Mesenteric fat pad (tissue), 1 donor: ENCODE results near the gene MYO9A. TPM values are rescaled to one million over a fixed set of nuclear protein-coding genes. Genes with fewer than 3 reads are reported as not detected.
"Not testable (repeated sequence)": the region's sequence is repeated elsewhere in the genome, so short reads cannot be mapped to it uniquely, and the experiment has no call there.

ENCODE experiments used
- DNase-seq: peaks from one replicate; pipeline ENCODE4 v3.0.0-alpha.2; 2020; ENCODE audit warnings: low spot score
- total RNA-seq: library from RNA; stranded (reverse); fragmentation: NEBNext Ultra II Directional; extraction: Animal tissue kit (Norgen Biotek cat#: 25700); gene quantifications from one replicate; pipeline ENCODE4 v1.2.1, GENCODE V29; 2021
- donor health status: DM: yes; HTN: yes; CAD: no.

The MYO9A gene
- total RNA-seq, 1 donor from 2014 or later: 47.1 TPM

DNA sequence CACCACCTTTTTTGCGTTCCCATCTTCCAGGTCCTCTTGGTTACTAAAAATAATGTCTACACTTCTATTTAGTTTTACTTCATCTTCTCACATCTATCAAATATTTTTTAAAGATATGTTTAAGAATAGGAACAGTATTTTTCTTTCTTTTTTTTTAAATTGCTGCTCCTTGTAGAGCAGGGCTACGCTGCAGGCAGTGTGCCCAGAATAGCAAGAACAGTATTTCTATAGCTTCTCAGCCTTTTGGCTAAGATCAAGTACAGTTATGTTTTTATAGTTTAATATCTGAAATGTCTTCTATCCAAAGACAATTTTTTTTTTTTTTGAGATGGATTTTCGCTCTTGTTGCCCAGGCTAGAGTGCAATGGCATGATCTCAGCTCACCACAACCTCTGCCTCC is 73.0 kb downstream of the MYO9A start:
- DNase-seq: no peak

DNA sequence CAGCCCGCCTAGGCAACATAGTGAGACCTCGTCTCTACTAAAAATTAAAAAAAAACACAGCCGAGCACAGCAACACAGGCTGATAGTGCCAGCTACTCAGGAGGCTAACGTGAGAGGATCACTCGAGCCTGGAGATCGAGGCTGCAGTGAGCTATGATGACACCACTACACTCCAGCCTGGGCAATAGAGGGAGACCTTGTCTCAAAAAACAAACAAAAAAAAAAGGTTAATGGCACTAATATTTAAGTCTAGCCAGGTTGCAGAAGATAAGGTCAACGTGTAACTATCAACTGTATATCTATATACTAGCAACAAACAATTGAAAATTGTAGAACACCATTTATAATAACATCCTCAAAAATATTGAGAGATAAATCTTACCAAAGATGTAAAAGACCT is 75.1 kb downstream of the MYO9A start:
- DNase-seq: no peak

DNA sequence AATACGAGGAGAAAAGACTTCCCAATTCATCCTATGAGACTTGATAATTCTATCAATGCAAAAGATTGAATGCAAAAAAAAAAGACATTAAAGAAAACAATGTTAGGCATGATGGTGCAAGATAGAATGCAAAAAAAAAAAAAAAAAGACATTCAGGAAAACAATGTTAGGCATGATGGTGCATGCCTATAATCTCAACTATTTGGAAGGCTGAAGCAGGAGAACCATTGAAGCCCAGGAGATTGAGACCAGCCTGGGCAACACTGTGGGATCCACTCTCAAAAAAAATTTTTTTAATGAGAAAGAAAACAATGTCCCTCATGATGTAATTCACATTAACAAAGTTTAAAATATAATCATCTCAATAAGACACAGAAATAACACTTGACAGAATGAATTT is 75.9 kb downstream of the MYO9A start:
- no peak for DNase-seq

DNA sequence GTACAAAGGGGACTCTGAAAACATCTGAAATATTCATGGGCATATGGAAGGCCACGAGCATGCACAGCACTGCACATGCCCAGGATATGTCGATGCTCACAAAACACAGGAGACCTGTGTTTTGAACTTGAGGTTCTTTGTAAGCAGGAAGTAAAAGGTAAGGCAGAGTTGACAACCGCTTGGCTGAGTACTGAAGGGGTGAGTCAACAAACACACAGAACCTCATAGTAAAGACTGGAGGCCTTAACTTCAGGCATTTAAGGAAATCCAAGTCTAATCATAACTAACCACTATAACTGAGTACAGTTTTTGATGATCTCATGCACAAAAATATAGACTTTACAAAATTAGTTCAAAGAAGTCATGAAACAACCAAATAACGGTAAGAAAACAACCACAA is 80.6 kb downstream of the MYO9A start:
- no peak for DNase-seq

DNA sequence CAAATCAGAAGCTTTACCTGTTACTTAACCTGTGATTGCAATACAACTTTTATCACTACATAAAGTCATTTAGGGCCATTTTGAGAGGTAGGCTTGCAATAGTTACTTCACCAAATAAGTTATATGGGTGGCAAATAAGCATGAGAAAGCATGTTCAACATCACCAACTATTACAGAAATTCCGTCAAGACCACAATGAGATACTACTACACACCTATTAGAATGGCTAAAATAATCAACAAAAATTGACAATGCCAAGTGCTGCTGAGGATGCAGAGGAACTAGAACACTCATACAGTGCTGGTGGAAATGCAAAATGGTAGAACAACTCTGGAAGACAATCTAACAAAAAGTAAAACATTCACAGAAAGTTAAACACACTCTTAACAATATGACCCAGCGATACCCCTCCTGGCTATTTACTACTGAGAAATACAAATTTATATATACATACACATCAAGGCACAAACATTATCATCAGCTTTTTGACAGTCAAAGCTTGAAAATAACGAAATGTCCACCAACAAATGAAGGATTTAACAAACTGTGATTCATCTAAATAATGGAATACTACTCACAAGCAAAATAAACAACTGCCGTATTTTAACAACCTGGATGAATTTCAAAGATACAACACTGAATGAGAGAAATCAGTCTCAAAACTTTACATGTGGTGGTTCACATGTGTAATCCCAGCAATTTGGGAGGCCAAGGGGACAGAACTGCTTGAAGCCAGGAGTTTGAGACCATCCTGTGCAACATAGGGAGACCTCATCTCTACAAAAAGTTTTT is 82.9 kb downstream of the MYO9A start:
- no peak for DNase-seq

DNA sequence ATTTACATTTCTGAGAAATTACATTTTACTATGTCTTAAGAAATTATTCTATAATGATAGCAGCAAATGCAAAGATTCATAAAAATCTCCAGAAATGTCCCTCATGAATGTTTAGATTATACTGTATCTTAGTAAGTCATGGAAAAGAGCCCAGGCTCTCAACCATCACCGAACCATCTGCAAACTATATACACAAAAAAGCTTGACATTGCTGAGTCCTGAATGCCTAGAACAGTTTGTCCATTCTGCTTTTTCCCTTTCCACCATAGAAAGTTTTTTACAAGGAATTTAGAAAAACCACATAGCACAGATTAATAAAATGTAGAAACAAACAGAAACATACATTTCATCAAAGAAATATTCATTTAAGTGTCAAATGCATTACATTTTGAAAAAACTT is 83.6 kb downstream of the MYO9A start:
- no peak for DNase-seq

DNA sequence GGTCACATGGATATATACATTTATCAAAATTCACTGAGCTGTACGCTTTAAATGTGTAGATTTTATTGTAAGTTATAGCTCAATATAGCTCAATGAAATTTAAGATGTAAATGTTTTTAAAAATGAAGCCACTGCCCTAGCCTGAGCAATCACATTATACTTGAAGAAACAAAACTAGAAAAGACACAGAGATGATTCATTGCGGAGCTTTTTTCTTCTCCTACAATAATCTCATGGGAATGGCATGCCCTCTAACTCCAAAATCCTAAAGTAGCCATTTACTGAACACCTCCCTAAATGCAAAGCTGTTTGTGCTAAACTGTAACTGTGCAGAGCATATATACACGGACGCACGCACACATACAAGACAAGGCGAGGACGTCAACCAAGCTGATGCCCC is 84.2 kb downstream of the MYO9A start:
- no peak for DNase-seq

DNA sequence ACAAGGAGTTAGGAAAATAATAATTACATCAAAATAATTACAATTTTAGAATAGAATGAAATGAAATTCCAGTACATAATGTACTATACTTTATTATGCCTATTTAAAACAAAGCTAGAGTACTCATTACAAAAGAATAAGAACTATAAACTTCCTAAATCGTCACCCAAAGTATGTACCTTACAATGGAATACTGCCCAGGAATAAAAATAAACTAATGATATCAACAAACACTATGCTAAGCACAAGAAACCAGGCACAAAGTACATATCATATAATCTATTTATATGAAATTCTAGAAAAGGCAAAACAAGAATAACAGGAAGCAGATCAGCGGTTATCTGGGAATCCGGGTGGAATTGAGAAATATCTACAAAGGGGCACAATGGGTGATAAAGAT is 84.7 kb downstream of the MYO9A start:
- no peak for DNase-seq

DNA sequence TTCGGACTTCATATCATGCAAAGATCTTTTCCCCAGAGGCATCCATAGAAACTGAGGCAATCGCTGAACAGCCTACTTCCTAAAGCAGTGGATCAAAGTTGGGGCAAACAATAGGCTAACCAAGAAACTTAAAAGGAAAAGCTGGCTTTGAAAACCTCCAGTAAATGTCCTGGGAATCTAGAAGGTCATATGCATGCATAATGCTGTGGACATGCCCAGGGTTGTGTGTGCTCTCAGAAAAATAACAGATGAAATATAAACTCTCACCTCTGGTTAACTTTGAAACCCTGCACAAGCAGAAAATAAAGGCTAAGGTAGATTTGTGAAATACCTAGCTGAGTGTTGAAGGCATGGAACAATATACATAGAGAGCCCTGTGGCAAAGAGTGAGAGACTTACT is 96.3 kb downstream of the MYO9A start:
- no peak for DNase-seq

DNA sequence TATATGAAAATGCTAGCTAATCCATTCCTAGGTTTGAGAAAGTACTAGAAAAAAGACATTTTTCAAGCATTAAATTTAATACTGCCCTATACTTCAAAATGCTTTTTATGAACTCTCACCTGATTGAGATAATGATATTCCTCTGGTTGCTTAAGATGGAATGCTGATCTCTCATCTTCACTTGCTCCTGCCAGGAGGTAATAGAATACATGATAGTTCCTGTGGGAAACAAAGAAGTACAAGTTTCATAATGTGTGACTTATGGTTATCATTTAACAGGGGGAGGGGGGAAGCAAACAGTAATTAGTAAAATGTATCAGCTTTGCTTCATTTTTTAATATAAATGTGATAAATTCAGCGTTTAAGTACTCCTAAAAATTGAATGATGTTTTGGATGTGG is 97.2 kb downstream of the MYO9A start:
- no peak for DNase-seq

DNA sequence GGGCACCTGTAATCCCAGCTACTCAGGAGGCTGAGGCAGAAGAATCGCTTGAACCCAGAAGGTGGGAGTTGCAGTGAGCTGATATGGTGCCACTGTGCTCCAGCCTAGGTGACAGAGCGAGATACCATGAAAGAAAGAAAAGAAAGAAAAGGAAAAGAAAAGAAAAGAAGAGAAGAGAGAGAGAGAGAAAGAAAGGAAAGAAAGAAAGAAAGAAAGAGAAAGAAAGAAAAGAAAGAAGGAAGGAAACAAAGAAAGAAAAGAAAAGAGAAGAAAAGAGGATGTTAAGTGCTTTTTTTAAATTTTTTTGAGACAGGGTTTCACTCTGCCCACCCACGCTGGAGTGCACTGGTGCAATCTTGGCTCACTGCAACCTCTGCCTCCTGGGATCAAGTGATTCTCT is 103.4 kb downstream of the MYO9A start:
- not testable (repeated sequence) for DNase-seq

DNA sequence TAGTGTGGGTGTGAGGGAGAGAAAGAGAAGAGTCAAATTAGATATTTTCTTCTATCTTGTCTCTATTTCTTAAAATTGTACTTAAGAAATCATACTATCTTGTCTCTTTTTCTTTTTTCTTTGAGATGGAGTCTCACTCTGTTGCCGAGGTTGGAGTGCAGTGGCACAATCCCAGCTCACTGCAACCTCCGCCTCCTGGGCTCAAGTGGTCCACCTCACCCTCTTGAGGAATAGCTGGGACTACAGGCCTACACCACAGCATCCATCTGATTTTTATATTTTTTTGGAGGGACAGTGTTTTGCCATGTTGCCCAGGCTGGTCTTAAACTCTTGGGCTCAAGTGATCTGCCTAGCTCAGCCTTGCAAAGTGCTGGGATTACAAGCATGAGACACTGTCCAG is 104.2 kb downstream of the MYO9A start:
- no peak for DNase-seq

DNA sequence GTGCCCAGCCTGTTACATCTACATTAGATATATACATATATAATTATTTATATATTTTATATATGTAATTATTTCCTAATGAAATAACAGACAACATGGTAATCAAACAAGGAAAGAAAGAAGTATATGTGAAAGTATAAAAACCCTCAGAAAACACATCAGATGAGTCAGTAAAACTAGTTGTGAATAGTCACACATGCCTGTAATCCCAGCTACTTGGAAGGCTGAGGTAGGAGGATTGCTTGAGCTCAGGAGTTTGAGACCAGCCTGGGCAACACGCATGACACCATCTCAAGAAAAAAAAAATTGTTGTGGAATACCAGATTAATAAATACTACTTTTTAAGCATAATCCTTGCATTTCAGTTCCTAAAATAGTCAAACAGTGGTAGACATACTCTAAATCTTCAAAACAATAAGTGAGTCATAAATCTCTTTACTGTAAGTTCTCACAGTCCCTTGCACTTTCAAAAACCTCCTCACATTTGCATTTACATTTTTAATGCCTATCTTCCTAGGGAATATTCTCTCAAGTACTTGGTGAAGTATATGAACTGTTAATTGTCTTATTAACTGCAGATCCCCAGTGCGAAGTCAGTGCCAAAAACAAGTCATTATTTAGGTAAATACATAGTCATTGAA is 106.5 kb downstream of the MYO9A start:
- no peak for DNase-seq

DNA sequence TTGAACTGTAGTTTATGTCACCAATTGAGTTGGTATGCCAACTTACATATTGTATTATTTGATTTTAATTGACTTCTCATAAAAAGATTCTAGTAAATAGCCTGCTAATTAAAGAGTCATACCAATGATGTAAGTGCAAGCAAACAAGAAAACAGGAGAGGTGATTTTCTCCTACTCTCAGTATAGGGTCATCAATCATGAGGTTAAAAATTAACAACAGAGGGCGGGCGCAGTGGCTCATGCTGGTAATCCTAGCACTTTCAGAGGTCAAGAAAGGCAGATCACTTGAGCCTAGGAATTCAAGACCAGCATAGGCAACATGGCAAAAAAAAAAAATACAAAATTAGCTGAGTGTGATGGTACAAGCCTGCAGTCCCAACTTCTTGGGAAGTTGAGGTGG is 108.7 kb downstream of the MYO9A start:
- DNase-seq: no peak

DNA sequence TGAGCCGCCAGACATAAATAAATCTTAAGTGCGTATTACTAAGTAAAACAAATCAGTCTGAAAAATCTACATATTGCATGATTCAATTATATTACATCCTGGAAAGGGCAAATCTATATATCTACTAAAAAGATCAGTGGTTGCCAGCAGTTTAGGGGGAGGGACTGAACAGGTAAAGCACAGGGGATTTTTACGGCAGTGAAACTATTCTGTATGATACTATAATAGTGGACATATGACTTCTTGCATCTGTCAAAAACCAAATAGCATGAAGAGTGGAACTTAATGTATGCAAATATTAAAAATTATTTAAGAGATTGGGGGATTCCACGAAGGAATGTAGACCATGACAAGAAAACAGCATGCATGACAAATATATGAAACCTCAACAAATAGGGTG is 111.6 kb downstream of the MYO9A start:
- no peak for DNase-seq

DNA sequence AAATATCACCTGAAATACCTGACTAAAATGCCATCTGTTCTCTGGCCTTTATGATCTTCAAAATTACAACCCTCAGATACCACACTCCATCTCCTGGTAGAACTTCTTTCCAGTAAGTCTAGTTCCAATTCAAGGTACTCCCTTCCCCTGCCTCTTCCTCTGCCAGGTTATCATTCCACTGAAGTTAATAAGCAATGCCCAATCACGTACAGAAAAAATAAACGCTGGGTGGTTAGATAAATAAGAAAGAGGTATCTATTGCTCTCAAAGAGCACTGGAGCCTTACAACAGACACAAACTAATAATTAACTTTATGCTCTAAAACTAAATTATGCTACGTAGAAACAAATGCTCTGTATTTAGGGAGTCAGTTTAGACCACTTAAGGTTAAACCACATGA is 112.5 kb downstream of the MYO9A start:
- no peak for DNase-seq

DNA sequence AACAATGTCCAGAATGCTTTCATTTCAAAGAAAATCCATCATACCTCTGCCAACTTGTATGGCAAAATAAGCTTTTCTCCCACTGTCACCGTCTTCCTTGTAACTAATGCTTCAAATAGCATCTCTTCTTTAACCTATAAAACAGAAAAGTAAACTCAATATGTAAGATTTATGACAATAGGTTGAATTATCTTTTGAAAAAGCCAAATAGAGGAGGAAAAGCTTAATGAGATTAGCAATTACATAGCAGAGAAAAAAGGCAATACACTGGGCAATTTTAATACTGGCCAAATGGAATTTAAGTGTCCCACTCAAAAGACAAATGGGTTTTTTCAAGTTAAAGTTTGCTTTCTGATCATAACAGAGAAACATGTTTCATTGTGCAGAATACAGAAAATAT is 118.1 kb downstream of the MYO9A start:
- DNase-seq: no peak

DNA sequence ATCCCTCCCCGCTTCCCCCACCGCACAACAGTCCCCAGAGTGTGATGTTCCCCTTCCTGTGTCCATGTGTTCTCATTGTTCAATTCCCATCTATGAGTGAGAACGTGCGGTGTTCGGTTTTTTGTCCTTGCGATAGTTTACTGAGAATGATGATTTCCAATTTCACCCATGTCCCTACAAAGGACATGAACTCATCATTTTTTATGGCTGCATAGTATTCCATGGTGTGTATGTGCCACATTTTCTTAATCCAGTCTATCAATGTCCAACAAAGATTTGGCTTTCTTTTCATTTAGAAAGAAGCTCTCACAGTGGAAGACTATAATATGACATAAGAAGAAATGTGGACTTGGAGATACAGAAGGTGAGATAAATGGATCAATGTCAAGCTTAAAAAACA is 119.2 kb downstream of the MYO9A start:
- DNase-seq: not testable (repeated sequence)

DNA sequence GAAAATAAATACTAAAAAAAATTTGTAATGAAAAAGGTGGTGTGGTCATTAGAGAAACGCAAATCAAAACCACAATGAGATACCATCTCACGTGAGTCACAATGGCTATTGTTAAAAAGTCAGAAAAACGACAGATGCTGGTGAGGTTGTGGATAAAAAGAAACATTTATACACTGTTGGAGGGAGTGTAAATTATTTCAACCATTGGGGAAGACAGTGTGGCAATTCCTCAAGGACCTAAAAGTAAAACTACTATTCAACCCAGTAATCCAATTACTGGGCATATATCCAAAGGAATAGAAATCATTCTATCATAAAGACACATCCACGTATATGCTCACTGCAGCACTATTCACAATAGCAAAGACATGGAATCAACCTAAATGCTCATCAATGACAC is 120.3 kb downstream of the MYO9A start:
- no peak for DNase-seq

DNA sequence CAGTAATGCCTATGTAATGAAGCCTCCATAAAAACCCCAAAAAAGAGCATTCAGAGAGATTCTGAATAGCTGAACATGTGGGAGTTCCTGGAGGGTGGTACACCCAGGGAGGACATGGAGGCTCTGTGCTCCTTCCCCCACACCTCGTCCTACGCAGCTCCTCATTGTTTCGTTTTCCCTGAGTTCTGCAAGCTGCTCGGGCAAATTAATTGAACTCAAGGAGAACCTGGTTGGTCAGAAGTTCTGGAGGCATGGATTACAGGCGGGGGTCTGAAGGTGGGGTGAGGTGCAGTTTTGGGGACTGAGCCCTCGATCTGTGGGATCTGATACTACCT is 142.2 kb downstream of the MYO9A start:
- no peak for DNase-seq

DNA sequence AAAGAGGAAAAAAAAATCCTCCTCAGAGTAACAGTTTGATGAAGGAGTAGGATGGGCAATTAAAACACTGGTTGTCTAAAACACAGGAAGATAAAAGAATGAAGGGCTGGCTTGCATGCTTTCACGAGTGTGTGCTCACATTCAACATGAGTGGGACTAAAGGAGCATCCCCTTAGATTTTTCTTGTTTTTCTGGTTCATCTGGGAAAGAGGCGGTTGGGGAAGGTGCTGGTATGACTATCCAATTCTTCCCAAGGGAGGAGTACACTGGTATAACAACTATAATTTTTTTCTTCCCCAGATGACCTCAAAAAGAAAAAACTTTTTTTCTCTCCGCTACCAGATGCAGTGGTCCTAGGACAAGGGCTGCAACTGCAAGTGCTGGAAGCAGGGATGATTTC is 143.7 kb downstream of the MYO9A start:
- DNase-seq: no peak

DNA sequence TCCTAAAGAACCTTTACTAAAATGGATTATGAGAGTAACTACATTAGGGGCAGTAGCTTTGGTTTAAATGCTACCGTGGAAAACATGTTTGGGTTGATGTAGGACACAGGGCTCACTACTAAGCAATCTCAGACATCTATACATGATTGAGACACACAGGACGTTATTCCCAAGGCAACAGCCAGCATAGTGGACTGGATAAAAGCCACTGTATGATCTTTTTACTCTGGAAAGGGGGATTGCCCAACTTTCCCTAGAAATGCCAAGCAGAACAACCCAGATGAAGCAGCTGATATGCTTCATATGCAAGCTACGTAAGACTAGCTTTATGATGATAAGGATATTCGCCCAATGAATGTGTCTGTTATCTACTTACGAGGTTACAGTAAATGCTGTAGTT is 144.6 kb downstream of the MYO9A start:
- no peak for DNase-seq

DNA sequence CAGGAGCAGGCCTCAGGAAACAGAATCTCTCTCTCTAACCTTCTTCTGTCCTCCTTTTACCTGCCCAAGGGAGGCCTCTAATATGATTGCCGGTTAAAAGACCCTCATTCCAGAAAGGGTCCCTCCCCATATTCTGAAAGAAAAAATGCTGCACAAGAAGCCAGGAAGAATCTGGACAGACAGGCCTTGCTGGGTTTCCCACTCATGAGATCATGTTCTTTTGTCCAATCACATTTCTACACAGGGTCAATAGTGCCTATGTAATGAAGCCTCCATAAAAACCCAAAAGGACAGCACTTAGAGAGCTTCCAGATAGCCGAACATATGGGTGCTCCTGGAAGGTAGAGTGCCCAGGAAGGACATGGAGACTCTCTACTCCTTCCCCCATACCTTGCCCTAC is 146.0 kb downstream of the MYO9A start:
- DNase-seq: no peak
